Hypothalamus (tissue), 51 donors: ENCODE data around the gene KLHL8.

ENCODE experiments used
- DNase-seq, 51 donors: peaks; one replicate each; lab custom pipeline; 2025; lab: John Stamatoyannopoulos, UW

KLHL8 gene

DNA sequence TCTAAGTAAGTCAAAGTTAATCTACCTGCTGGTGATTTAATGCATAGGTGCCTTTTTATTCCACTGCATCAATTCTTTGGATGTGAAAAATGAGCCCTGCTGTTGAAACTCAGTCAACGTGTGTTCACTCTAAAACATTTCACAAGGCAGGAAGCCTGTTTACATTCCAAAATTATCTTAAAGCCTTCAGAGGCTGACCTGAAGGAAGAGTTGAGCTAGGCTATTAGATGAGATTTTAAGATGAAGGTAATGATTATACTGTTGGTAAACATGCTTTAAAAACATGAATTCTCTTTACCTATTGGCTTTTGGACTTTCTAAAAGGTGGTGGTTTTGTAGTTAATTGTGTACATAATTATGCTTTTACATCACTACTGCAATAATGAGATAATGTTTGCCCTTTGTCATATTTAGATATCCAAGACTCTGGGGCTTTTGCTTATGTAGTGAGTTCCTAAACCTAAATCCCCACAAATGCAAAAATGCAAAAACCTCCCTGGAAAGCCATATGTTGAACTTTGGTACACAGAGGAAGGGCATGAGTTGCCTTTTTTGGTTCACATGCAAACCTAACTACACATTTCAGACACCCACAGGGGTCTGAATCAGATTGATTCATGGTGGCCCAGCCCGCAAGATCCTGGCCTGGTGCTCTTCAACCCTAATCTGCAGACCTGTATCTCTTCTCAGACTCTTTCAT is 92.3 kb downstream of the KLHL8 start:
- DNase-seq, result no peak

DNA sequence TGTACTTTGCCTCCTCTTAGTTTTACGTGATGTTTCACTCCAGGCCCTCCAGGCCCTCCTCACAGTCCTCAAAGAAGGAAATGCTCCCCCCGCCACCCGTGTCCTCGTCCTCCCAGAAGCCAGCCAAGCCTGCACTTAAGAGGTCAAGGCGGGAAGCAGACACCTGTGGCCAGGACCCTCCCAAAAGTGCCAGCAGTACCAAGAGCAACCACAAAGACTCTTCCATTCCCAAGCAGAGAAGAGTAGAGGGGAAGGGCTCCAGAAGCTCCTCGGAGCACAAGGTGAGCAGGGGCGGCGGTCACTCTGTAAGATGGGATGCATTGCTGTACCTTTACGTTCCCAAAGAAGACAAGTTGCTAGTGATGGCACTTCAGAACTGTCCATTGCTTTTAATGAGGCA is 94.4 kb downstream of the KLHL8 start:
- no peak for DNase-seq

DNA sequence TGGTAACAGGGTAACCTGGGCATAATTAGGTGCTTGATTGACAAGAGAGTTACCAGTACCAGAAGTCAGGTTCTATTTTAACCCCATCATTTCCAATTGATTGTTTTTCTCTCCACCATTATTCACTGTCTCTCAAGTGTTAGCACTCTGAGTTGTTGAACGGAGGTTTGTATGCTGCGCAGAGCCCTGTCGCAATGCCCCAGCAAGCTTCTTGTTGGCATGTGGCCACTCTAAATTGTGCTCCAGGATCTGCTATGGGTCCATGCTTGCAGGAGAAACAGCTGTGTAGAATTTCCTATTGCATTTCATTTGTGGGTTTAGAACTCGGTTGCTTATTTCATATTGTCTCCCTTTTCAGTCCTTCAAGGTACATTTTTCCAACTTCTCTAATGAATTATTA is 98.2 kb downstream of the KLHL8 start:
- DNase-seq, result peak in 4 of 51 donors; percentile 4 to 11 (median 6)

DNA sequence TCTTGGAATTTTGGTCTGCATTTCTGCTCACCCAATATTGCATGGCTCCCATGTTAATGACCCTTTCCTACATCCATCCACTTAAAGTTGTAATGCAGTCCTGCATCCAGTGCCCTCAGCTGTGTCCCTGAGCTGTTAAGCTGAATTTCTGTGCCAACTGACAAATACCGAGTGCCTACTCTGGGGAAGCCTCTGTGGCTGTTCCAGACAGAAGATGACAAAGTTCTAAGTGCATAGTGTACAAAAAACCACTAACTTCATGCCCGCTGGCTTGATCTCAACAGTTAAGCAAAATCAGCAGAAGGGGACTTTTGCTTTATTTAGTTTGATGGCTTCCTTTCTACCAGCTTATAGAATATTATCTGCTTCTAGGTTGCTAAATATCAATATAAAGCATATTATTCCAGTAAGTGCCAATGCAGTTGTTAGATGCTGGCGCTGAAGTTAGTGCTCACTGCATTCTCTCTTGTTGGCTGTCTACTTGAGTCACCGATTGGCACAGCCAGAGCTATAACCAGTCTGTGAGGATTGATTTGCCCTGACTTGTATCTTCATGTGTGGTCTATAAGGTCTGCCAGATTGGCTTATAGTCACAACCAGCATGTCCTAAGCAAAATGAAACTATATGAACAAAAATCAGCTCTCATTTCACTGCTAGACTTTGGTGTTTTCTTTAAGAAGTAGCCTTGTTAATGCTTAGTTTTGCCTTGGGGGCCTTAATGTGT is 98.9 kb downstream of the KLHL8 start:
- DNase-seq, result peak in 1 of 51 donors; percentile 18

DNA sequence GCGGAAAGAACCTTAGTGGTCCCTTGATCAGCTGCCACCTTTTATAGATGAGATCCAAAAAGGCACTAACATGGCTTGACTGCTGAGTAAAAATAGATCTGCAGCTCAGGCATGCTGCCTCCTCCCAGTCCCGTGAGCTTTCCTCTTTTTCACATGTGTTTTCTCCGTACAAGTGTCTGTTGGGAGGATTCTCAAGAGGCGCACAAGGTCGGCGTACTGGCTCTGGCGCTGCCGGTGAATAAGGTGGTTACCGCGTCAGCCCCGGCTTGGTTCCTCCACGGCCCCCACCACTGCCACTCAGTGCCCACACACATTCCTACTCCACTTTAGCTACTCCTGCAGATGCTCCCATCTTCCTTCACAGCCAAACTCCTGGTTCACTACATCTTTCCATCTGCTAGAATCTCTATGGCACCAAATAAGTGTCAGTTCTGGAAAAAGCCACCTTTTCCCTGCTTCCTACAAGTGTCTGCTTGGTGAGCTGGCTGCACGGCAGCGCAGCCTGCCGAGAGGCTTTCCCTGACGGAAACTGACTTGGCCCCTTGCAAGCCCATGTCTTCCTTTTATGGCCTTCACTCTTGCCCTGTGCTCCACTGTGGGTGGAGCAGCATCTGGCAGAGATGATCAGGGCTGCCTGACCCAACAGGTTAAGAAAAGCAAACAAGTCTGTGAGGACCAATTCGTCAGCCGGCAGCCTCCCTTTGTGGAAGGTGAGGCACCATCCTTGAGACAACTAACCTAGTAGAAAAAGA is 99.8 kb downstream of the KLHL8 start:
- peak in 1 of 51 donors; percentile 37 for DNase-seq

DNA sequence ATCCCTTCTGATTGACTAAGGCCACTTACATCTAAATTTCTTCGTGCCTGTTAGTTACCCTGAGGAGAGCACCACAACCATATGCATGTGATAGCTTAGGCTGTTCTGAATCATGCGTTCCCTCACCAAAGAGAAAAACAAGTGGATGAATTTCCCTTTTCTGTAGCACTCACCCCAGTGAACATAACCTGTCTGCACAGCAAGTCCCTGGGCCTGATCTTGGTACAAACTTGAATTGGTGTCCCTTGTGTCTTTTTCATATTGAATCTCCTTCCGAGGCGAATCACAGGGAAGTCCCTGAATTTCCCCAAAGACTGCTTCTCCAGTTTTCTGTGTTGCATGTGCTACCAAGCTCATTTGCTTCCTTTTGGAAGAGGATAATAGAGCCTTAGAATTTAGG is 100.4 kb downstream of the KLHL8 start:
- DNase-seq, result no peak

DNA sequence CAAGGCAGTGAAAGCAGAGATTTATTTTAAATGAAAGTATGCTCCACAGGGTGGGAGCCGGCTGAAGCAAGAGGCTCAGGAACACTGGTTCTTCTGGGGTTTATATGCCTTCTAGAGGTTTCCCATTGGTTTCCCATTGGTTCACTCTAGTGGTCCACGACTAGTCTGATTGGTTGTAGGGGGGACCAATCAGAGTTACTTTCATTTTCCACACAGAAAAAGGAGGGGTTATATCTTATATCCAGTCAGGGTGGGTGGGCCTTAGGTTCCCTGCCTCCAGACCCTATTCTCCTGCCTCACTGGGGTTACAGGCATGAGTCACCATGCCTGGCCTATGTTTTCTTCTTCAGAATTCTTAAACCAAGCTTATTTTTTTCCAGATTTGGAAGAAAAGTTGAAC is 101.6 kb downstream of the KLHL8 start:
- DNase-seq, result no peak

DNA sequence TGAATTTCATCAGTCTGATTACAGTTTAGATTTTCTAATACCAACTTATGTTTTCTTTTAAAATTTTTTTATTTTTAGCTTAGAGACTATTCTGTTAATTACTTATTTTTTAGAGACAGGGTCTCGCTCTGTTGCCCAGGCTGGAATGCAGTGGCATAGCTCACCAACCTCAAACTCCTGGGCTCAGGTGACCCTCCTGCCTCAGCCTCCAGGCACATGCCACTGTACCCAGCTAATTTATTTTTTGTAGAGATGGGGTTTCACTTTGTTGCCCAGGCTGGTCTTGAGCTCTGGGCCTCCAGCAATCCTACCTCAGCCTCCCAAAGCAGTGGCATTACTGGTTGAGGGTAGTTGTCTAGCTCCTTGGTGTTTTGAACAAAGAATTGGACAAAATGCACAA is 102.0 kb downstream of the KLHL8 start:
- DNase-seq, result no peak

DNA sequence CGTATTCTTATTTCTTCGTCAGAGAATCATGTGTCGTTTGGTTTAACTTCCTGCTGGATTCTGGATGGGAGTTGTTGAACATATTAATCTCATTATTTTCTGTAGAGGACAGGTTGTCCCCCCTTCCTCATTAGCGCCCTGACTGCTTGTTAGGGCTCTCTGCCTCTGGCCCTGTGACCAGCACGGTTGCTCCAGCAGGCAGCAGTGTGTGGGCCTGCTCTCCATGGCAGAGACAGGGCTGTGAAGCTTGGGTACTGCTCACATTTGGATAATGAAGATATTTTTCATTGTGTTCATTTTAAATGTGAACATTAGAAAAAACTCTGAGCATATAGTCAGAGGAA is 102.7 kb downstream of the KLHL8 start:
- no peak for DNase-seq

DNA sequence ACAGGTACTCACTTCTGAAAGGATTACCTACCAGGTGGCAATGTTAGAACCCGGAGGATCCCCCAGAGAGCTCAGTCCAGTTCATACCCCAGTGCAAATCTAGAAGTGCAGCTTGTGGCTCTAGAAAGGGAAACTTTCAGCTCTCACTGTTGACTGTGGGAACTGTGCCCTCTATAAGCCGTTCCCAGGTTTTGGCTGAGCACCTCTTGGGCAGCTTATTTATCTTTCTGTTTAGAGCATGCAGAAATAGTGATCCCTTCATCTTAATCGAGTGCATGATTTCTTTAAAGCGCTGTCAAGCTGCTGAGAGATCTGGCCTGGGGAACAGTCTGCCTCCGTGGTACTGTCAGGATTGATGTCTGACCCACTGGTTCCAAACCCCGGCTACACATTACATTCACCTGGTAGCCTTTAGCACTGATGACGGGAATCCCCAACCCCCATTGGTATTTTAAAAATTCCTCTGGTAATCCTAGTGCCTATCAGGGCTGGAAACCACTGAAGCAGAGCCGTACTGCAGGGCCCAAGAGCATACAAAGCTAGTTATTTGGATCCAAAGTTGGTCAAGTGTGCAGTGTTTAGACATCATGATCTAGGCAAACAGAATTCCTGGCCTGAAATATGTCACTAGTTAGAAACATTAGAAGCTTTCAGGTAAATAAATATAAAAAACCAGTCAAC is 103.2 kb downstream of the KLHL8 start:
- DNase-seq, result no peak

DNA sequence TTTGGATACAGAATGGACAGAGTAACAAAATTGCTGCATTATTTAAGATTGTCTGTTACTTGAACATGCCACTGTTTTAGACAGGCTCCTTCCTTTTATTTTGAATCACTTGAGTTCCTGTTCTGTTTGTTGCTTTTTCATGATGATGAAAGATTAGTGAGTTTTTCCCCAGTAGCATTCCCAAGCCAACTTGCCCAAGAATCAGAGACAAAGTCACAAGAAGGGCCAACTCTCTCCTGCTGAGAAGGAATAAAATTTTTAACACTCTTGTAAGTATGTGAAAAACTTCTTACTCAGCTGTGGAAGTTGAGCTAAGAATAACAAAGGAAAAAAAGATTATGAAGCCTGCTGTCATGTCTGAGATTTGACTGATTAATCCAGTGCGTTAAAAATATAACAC is 104.2 kb downstream of the KLHL8 start:
- no peak for DNase-seq

DNA sequence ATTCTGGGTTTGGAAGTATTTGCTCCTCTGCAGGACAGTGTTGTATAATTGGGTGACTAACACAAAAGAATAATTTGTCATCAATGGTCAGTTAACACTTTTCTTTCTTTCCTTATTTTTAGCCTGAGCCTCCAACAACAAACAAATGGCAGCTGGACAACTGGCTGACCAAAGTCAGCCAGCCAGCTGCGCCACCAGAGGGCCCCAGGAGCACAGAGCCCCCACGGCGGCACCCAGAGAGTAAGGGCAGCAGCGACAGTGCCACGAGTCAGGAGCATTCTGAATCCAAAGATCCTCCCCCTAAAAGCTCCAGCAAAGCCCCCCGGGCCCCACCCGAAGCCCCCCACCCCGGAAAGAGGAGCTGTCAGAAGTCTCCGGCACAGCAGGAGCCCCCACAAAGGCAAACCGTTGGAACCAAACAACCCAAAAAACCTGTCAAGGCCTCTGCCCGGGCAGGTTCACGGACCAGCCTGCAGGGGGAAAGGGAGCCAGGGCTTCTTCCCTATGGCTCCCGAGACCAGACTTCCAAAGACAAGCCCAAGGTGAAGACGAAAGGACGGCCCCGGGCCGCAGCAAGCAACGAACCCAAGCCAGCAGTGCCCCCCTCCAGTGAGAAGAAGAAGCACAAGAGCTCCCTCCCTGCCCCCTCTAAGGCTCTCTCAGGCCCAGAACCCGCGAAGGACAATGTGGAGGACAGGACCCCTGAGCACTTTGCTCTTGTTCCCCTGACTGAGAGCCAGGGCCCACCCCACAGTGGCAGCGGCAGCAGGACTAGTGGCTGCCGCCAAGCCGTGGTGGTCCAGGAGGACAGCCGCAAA is 106.0 kb downstream of the KLHL8 start:
- DNase-seq, result no peak

DNA sequence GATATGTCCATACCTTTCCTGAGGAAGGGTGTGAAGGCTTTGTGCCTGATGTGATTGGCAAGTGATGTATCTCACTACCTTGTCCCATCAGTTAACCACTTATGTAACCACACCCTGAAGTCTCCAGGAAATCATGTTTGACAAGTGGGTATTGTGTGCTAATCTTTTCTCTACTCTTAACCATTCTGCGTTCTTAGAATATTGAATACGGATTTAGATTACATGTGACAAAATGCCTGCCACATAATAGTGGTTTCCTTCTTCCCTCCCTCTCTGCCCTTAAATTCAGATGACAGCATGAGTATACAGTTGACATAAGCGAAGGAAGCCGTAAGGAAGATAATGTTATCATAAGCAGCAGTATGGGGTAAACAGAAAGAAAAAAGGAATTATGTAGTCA is 108.4 kb downstream of the KLHL8 start:
- DNase-seq, result no peak
